Bronchial epithelial cell (primary cell): ENCODE measurements around the gene PGBD5. TPM values are rescaled to one million over a fixed set of nuclear protein-coding genes. Genes with fewer than 3 reads are reported as not detected.

Source experiments
- DNase-seq: peaks from one replicate; pipeline ENCODE4 v3.0.0-alpha.2; 2010; ENCODE audit warnings: low read depth
- FAIRE-seq: peaks from 2 replicates; lab custom pipeline; 2011; peaks lifted over from hg19 to GRCh38; lab: Jason Lieb, UNC
- H3K27me3 ChIP-seq: 2 replicates; pipeline ENCODE4 v1.5.1; 2011; ENCODE audit warnings: low read length; ENCODE audit not compliant: control insufficient read depth, insufficient read depth
- H3K36me3 ChIP-seq: 2 replicates; pipeline ENCODE4 v1.5.1; 2011; ENCODE audit warnings: low read length; ENCODE audit not compliant: control insufficient read depth, insufficient read depth
- H3K4me3 ChIP-seq: 2 replicates; pipeline ENCODE4 v1.5.1; 2011; ENCODE audit warnings: mild to moderate bottlenecking, low read depth, low read length, control low read depth
- CTCF ChIP-seq: IDR thresholded peaks from 2 replicates; pipeline ENCODE4 v1.5.1; 2011; ENCODE audit warnings: mild to moderate bottlenecking, moderate library complexity, low read length, control low read depth, inconsistent platforms; ENCODE audit not compliant: insufficient read depth, severe bottlenecking
- total RNA-seq: library from RNA; depleted of rRNA; stranded (reverse); fragments of >200 nt; gene quantifications from 2 replicates; pipeline ENCODE4 v1.2.1, GENCODE V29; 2014

PGBD5 gene
- total RNA-seq, 1 donor from 2014 or later: under 0.01 TPM

DNA sequence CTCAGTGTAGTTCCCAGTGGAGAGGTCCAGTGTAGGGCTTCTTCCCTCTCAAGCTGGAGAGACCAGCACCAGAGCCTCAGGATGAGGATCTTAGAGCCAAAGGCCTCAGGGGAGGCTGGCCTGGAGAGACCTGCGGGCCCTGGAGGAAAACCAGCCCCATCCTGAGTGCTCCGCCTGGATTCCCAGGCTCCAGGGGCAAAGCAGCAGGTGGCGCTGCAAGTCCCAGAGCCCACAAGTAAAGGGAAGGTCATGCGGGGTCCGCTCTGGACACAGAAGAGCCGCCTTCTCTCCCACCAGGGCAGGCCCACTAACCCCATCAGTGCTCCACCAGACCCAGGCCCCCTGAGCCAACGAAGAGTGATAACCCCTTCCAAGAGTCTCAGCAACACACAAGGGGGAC, 22.7 kb downstream of the PGBD5 start:
- FAIRE-seq: no peak
- H3K27me3 ChIP-seq: no peaks in the 10 kb centered on the region
- no peak for DNase-seq
- no peak overlapping the region for H3K4me3 ChIP-seq
- no peak for TF ChIP-seq CTCF
- H3K36me3 ChIP-seq: no peaks in the 10 kb centered on the region

GRCh38 chr1:230401763-230402294, 24.3 kb downstream of the PGBD5 start:
- Histone ChIP-seq H3K27me3 (no peaks in the 10 kb centered on the region), H3K36me3 (no peaks in the 10 kb centered on the region), H3K4me3 (no peak overlapping the region)
- DNase-seq (no peak), FAIRE-seq (no peak)
- no peak for TF ChIP-seq CTCF

GRCh38 chr1:230401101-230401500, 25.0 kb downstream of the PGBD5 start:
- FAIRE-seq: no peak
- H3K27me3 ChIP-seq: no peaks in the 10 kb centered on the region
- no peak for TF ChIP-seq CTCF
- no peak for DNase-seq
- H3K36me3 ChIP-seq: no peaks in the 10 kb centered on the region
- H3K4me3 ChIP-seq: no peak overlapping the region

- DNase-seq (no peak), FAIRE-seq (no peak)
- H3K4me3 ChIP-seq: no peak overlapping the region
- H3K36me3 ChIP-seq: no peaks in the 10 kb centered on the region
- no peaks in the 10 kb centered on the region for H3K27me3 ChIP-seq
- no peak for TF ChIP-seq CTCF
Observed at GRCh38 chr1:230400007-230400344, 26.2 kb downstream of the PGBD5 start.

GRCh38 chr1:230399321-230400006, 26.7 kb downstream of the PGBD5 start:
- Histone ChIP-seq H3K27me3 (no peaks in the 10 kb centered on the region), H3K4me3 (no peak overlapping the region), H3K36me3 (no peaks in the 10 kb centered on the region)
- no peak for DNase-seq
- FAIRE-seq: no peak
- TF ChIP-seq CTCF: no peak

DNA sequence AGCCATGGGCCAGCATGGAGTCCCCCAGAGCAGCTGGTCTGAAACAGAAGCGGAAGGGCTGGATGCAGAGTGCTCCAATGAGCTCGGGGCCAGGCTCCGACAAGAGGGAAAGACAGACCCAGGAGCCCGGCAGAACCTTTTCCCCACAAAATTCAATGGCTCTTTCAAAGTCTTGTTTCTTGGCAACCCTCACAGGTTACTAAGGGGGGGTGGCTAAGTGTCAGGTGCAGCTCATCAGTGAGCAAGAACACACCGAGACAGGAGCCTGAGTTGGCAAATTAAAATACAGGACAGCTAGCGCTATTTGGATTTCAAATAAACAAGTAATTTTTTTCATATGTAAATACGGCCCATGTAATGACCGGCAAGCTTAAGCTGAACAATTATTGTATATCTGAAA, 27.3 kb downstream of the PGBD5 start:
- no peaks in the 10 kb centered on the region for H3K36me3 ChIP-seq
- DNase-seq: no peak

More for the DNA sequence above, 27.3 kb downstream of the PGBD5 start:
- FAIRE-seq: no peak
- H3K27me3 ChIP-seq: no peaks in the 10 kb centered on the region
- no peak overlapping the region for H3K4me3 ChIP-seq
- no peak for TF ChIP-seq CTCF
